ENCODE results near the gene SLC6A4.
A peak's percentile ranks its signal among the peaks of the same experiment; 100 is the strongest.

Gene SLC6A4

GRCh38 chr17:30235386-30236296 is at the start of gene SLC6A4:
SLC6A4 (minus strand) TSS chr17:30235697; CDS start chr17:30221958, 13,739 bp downstream.
- no peak for FAIRE-seq

GRCh38 chr17:30279156-30279555 is 43.7 kb upstream of the SLC6A4 start:
- no peak for FAIRE-seq
- no peak for DNase-seq (ENCODE audit: low spot score)

More at GRCh38 chr17:30235386-30236296, at the start of gene SLC6A4:
- DNase-seq (ENCODE audit: low spot score): no peak

- DNase-seq (ENCODE audit: low spot score) (no peak), FAIRE-seq (peak; percentile 44)
Measured at GRCh38 chr17:30278032-30278431, 42.5 kb upstream of the SLC6A4 start.

GRCh38 chr17:30275911-30276310 is 40.4 kb upstream of the SLC6A4 start:
- FAIRE-seq: no peak
- no peak for DNase-seq (ENCODE audit: low spot score)

- DNase-seq (ENCODE audit: low spot score): peak; percentile 27
- FAIRE-seq: peak; percentile 87
Measured at GRCh38 chr17:30274887-30275286, 39.4 kb upstream of the SLC6A4 start.

- FAIRE-seq: no peak
- DNase-seq (ENCODE audit: low spot score): no peak
Measured at GRCh38 chr17:30273373-30273772, 37.9 kb upstream of the SLC6A4 start.

- peak; percentile 32 for DNase-seq (ENCODE audit: low spot score)
- peak; percentile 58 for FAIRE-seq
Measured at GRCh38 chr17:30271102-30271501, 35.6 kb upstream of the SLC6A4 start.

- FAIRE-seq (no peak), DNase-seq (ENCODE audit: low spot score) (no peak)
Measured at GRCh38 chr17:30267625-30268024, 32.1 kb upstream of the SLC6A4 start.

- no peak for DNase-seq (ENCODE audit: low spot score)
- no peak for FAIRE-seq
Measured at GRCh38 chr17:30263552-30264333, 28.2 kb upstream of the SLC6A4 start.

GRCh38 chr17:30256756-30257506 is 21.4 kb upstream of the SLC6A4 start:
- FAIRE-seq (no peak), DNase-seq (ENCODE audit: low spot score) (no peak)

GRCh38 chr17:30254150-30254549 is 18.7 kb upstream of the SLC6A4 start:
- no peak for DNase-seq (ENCODE audit: low spot score)
- FAIRE-seq: no peak

- DNase-seq (ENCODE audit: low spot score): no peak
- no peak for FAIRE-seq
Measured at GRCh38 chr17:30253312-30253711, 17.8 kb upstream of the SLC6A4 start.

GRCh38 chr17:30251931-30252330 is 16.4 kb upstream of the SLC6A4 start:
- FAIRE-seq (peak; percentile 10), DNase-seq (ENCODE audit: low spot score) (no peak)

GRCh38 chr17:30249460-30249859 is 14.0 kb upstream of the SLC6A4 start:
- DNase-seq (ENCODE audit: low spot score) (no peak), FAIRE-seq (no peak)

- DNase-seq (ENCODE audit: low spot score) (no peak), FAIRE-seq (no peak)
Measured at GRCh38 chr17:30248786-30249185, 13.3 kb upstream of the SLC6A4 start.

GRCh38 chr17:30246460-30246859 is 11.0 kb upstream of the SLC6A4 start:
- DNase-seq (ENCODE audit: low spot score): no peak
- FAIRE-seq: no peak

GRCh38 chr17:30244853-30245385 is 9.4 kb upstream of the SLC6A4 start:
- FAIRE-seq (no peak), DNase-seq (ENCODE audit: low spot score) (peak; percentile 84)

GRCh38 chr17:30243568-30243967 is 8.1 kb upstream of the SLC6A4 start:
- FAIRE-seq: no peak
- no peak for DNase-seq (ENCODE audit: low spot score)

GRCh38 chr17:30243002-30243401 is 7.5 kb upstream of the SLC6A4 start:
- DNase-seq (ENCODE audit: low spot score) (no peak), FAIRE-seq (no peak)

GRCh38 chr17:30241051-30241450 is 5.6 kb upstream of the SLC6A4 start:
- no peak for FAIRE-seq
- no peak for DNase-seq (ENCODE audit: low spot score)

- DNase-seq (ENCODE audit: low spot score) (no peak), FAIRE-seq (no peak)
Measured at GRCh38 chr17:30240177-30240576, 4.7 kb upstream of the SLC6A4 start.
